Parathyroid adenoma (tissue), 2 donors: ENCODE data around the gene FAM76A.
A peak's percentile ranks its signal among the peaks of the same experiment; 100 is the strongest.

Experiments
- H2AFZ ChIP-seq: fragments of 300-600 bp; sonication (generic); one replicate; pipeline ENCODE4 v1.7.0; 2017; ENCODE audit warnings: antibody characterized with exemption, mild to moderate bottlenecking
- H3K27ac ChIP-seq: fragments of 300-600 bp; sonication (generic); one replicate; pipeline ENCODE4 v1.7.0; 2017
- H3K27me3 ChIP-seq: fragments of 300-600 bp; sonication (generic); one replicate; pipeline ENCODE4 v1.7.0; 2017; ENCODE audit warnings: low read length; ENCODE audit not compliant: control insufficient read depth, insufficient read depth
- H3K36me3 ChIP-seq: fragments of 300-600 bp; sonication (generic); one replicate; pipeline ENCODE4 v1.7.0; 2017; ENCODE audit warnings: low read length; ENCODE audit not compliant: control insufficient read depth, insufficient read depth
- H3K4me1 ChIP-seq: fragments of 300-600 bp; sonication (generic); one replicate; pipeline ENCODE4 v1.7.0; 2017; ENCODE audit warnings: control low read depth
- H3K4me2 ChIP-seq: fragments of 300-600 bp; sonication (generic); one replicate; pipeline ENCODE4 v1.7.0; 2017; ENCODE audit warnings: low read length
- H3K4me3 ChIP-seq: fragments of 300-600 bp; sonication (generic); one replicate; pipeline ENCODE4 v1.7.0; 2017; ENCODE audit warnings: low read depth, low read length
- H3K79me2 ChIP-seq: fragments of 300-600 bp; sonication (generic); one replicate; pipeline ENCODE4 v1.7.0; 2017; ENCODE audit warnings: control low read depth
- H3K9ac ChIP-seq: fragments of 300-600 bp; sonication (generic); one replicate; pipeline ENCODE4 v1.7.0; 2017; ENCODE audit warnings: mild to moderate bottlenecking
- H3K9me3 ChIP-seq: fragments of 300-600 bp; sonication (generic); one replicate; pipeline ENCODE4 v1.7.0; 2017; ENCODE audit warnings: low read length; ENCODE audit not compliant: control insufficient read depth
- CTCF ChIP-seq: fragments of 300-600 bp; sonication (generic); IDR thresholded peaks from one replicate; pipeline ENCODE4 v1.7.0; 2017; ENCODE audit warnings: antibody characterized with exemption, mild to moderate bottlenecking
- donor health status: primary hyperparathyroidism.

FAM76A gene

GRCh38 chr1:27755286-27755685 lies 29.5 kb downstream of the FAM76A start:
- Histone ChIP-seq H3K27me3 (no peaks in the 10 kb centered on the region), H3K27ac (peak overlapping the region; percentile 32), H3K4me2 (peak overlapping the region; percentile 42)

GRCh38 chr1:27755865-27756264 lies 30.1 kb downstream of the FAM76A start:
- no peaks in the 10 kb centered on the region for H3K36me3 ChIP-seq
- H2AFZ ChIP-seq = no peak overlapping the region
- H3K4me2 ChIP-seq = peak overlapping the region; percentile 42
- H3K79me2 ChIP-seq = no peaks in the 10 kb centered on the region
- H3K27ac ChIP-seq = peak overlapping the region; percentile 32
- no peaks in the 10 kb centered on the region for H3K9me3 ChIP-seq
- H3K4me3 ChIP-seq = no peak overlapping the region
- H3K27me3 ChIP-seq = no peaks in the 10 kb centered on the region
- H3K9ac ChIP-seq = no peak overlapping the region
- H3K4me1 ChIP-seq = no peaks in the 10 kb centered on the region
- TF ChIP-seq CTCF = no peak

More at GRCh38 chr1:27755286-27755685, 29.5 kb downstream of the FAM76A start:
- Histone ChIP-seq H3K4me3 (no peak overlapping the region), H3K9ac (no peak overlapping the region), H3K9me3 (no peaks in the 10 kb centered on the region), H2AFZ (no peak overlapping the region), H3K79me2 (no peaks in the 10 kb centered on the region), H3K36me3 (no peaks in the 10 kb centered on the region), H3K4me1 (no peaks in the 10 kb centered on the region)
- no peak for TF ChIP-seq CTCF

DNA sequence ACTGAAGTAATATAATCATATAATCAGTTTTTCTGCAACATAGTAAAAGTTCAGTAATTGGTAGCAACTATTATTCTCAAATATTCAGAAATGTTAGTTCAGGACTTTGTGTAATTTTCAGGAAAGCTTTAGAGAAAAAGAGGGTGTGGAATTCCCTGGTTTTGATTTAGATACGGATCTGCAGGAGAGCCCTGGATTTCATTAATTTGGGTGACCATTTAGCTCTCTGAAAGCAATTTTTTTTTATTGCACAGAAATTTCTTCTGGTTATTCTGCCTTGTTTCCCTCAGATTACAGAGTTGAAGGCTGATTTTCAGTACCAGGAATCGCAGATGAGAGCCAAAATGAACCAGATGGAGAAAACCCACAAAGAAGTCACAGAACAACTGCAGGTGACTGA lies 33.5 kb downstream of the FAM76A start:
- Histone ChIP-seq H3K4me1 (no peaks in the 10 kb centered on the region), H3K27me3 (no peaks in the 10 kb centered on the region), H3K9me3 (no peaks in the 10 kb centered on the region), H3K9ac (no peak overlapping the region), H3K4me3 (no peak overlapping the region), H3K36me3 (no peaks in the 10 kb centered on the region), H3K27ac (no peak overlapping the region), H3K79me2 (no peaks in the 10 kb centered on the region), H3K4me2 (no peak overlapping the region), H2AFZ (no peak overlapping the region)
- no peak for TF ChIP-seq CTCF

- no peaks in the 10 kb centered on the region for H3K36me3 ChIP-seq
Measured at GRCh38 chr1:27760426-27760825, 34.7 kb downstream of the FAM76A start.

More at GRCh38 chr1:27760426-27760825, 34.7 kb downstream of the FAM76A start:
- Histone ChIP-seq H3K79me2 (no peaks in the 10 kb centered on the region), H3K4me1 (no peaks in the 10 kb centered on the region), H3K4me2 (no peak overlapping the region), H3K27me3 (no peaks in the 10 kb centered on the region), H3K4me3 (no peak overlapping the region), H2AFZ (no peak overlapping the region), H3K9me3 (no peaks in the 10 kb centered on the region), H3K9ac (no peak overlapping the region), H3K27ac (no peak overlapping the region)
- TF ChIP-seq CTCF = no peak
